ENCODE results near the gene PRIMPOL.

GRCh38 chr4:184688447-184688846 is 38.9 kb downstream of the PRIMPOL start:
- no peak for TF ChIP-seq PPARD (CRISPR knock-in tag; IDR thresholded peaks at IDR 0.05)
- no peak for TF ChIP-seq FOXA1 (IDR thresholded peaks at IDR 0.05; ENCODE audit: borderline replicate concordance)
- no peak for TF ChIP-seq TCF7 (IDR thresholded peaks at IDR 0.05; ENCODE audit: borderline replicate concordance)
- no peak for TF ChIP-seq MYC (IDR thresholded peaks at IDR 0.05; ENCODE audit: low read depth, low read length)
- TF ChIP-seq MYC (CRISPR knock-in tag; IDR thresholded peaks at IDR 0.05; ENCODE audit: borderline replicate concordance, low read depth): no peak
- no peak for TF ChIP-seq KLF6 (CRISPR knock-in tag; IDR thresholded peaks at IDR 0.05; ENCODE audit: borderline replicate concordance)
- TF ChIP-seq, protein P1, sequence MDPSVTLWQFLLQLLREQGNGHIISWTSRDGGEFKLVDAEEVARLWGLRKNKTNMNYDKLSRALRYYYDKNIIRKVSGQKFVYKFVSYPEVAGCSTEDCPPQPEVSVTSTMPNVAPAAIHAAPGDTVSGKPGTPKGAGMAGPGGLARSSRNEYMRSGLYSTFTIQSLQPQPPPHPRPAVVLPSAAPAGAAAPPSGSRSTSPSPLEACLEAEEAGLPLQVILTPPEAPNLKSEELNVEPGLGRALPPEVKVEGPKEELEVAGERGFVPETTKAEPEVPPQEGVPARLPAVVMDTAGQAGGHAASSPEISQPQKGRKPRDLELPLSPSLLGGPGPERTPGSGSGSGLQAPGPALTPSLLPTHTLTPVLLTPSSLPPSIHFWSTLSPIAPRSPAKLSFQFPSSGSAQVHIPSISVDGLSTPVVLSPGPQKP (CRISPR knock-in tag; IDR thresholded peaks at IDR 0.05): no peak

All from K562 (cell line).